GM12891 (cell line): Measurements from ENCODE around the gene ELK3. TPM values are rescaled to one million over a fixed set of nuclear protein-coding genes. Genes with fewer than 3 reads are reported as not detected.

ENCODE experiments used
- DNase-seq: peaks from one replicate; pipeline ENCODE4 v3.0.0; 2011; ENCODE audit warnings: low spot score; ENCODE audit not compliant: insufficient read length
- FAIRE-seq: peaks from 2 replicates; lab custom pipeline; 2011; peaks lifted over from hg19 to GRCh38; lab: Jason Lieb, UNC
- PAX5 ChIP-seq: IDR thresholded peaks from 2 replicates; pipeline ENCODE4 v1.6.1; 2011; ENCODE audit warnings: low read length, moderate library complexity, mild to moderate bottlenecking; ENCODE audit not compliant: insufficient read depth, severe bottlenecking
- POLR2A ChIP-seq: IDR thresholded peaks from 2 replicates; pipeline ENCODE4 v1.6.1; 2011; ENCODE audit warnings: low read depth, low read length, control low read depth
- POLR2AphosphoS5 ChIP-seq: IDR thresholded peaks from 2 replicates; pipeline ENCODE4 v1.6.1; 2011; ENCODE audit warnings: low read depth, low read length, control low read depth
- POU2F2 ChIP-seq: IDR thresholded peaks from 2 replicates; pipeline ENCODE4 v1.6.1; 2011; ENCODE audit warnings: low read depth, mild to moderate bottlenecking, control low read depth, low read length, moderate library complexity
- SPI1 ChIP-seq: IDR thresholded peaks from 2 replicates; pipeline ENCODE4 v1.6.1; 2011; ENCODE audit warnings: low read depth, low read length, control low read depth
- TAF1 ChIP-seq: IDR thresholded peaks from 2 replicates; pipeline ENCODE4 v1.6.1; 2011; ENCODE audit warnings: low read depth, low read length, control low read depth
- polyA plus RNA-seq: library from polyadenylated mRNA; unstranded; fragments of >200 nt; gene quantifications from one replicate; pipeline ENCODE4 v1.2.1, GENCODE V29; 2012; ENCODE audit warnings: low read depth, missing spikeins, inconsistent platforms; ENCODE audit not compliant: missing spikeins

The ELK3 gene
- 0.65 TPM for polyA plus RNA-seq

DNA sequence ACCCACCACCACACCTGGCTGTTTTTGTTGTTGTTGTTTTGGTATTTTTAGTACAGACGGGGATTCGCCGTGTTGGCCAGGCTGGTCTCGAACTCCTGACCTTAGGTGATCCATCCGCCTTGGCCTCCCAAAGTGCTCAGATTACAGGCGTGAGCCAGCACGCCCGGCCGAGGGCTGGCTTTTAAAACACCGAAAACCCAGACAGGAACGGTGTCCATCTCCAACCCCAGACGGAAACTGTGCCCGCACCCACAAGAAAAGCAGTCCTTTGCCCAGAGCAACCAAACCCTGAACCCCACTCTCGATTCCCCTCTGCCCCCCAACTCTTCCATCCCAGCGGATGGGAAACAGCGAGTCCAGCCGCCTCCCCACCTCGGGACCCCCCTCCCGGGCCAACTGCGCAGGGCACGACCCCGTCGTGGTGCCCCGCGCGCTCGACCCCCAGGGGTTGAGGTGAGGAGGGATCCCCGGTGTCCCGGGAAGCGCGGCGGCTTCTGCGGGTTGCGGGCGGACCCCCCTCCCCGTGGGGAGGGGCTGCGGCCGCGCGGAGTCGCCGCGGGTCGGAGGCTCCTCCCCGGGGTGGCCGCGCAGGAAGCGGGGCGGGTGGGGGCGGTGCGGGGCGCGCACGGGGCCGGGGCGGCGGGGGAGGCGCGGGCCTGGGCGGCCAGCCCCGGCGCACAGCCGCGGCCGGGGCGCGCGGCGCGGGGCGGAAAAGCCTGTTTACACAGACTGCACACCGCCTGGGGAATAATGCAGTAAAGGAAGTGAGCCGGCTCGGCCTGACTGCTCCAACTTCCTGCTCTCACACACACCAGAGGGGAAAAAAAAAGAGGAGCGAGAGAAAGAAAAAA lies at the start of gene ELK3:
Gene ELK3, plus strand, starts transcription at position 651 of the 851 bp plus-strand sequence.
- FAIRE-seq (no peak), DNase-seq (peak; percentile 56)
- TF ChIP-seq POU2F2: no peak
- peak; percentile 42; the same call in 1 of the 2 replicates for TF ChIP-seq SPI1

DNA sequence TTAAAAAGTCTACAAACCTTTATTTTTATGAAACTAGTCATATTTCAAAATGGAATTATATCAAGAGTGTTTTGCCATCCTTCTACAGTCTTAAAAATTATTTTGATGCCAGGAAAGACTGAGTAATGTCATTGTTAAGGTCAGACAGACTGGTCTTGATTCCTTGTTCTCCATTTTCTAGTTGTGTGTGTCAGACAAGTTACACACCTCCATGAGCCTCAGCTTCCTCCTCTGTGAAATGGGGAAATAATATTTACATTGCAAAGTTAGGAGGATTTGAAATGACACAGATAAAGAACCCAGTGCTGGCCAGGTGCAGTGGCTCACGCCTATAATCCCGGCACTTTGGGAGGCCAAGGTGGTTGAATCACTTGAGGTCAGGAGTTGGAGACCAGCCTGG lies 47.4 kb upstream of the ELK3 start:
- DNase-seq: no peak
- FAIRE-seq: no peak
- TF ChIP-seq SPI1 (no peak), PAX5 (no peak), TAF1 (no peak), POU2F2 (no peak), POLR2A (no peak), POLR2AphosphoS5 (no peak)

GRCh38 chr12:96150442-96150841 lies 43.7 kb upstream of the ELK3 start:
- DNase-seq (no peak), FAIRE-seq (no peak)
- TF ChIP-seq SPI1: no peak
- TF ChIP-seq TAF1: no peak
- no peak for TF ChIP-seq POU2F2
- TF ChIP-seq PAX5: no peak
- TF ChIP-seq POLR2A: no peak
- TF ChIP-seq POLR2AphosphoS5: no peak

DNA sequence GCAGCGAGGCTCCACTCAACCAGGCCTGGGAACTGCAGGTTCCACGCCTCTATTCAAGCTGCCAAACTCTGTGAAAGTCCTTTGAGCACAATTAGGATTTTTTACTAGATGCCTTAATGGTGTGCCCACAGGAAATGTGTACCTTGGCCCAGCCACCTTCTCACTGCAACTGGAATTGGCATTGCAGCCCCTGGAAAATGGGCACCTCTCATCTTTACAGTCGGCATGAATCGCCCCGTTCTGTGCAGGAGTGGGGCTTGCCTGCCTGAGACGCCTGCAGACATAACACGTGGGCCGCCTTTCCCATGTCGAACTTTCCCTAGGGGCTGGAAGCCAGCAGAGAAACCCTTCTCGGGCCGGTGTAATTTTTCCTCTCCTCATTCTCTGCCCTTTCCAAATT lies 42.0 kb upstream of the ELK3 start:
- TF ChIP-seq POLR2A (no peak), SPI1 (no peak), PAX5 (no peak), TAF1 (no peak), POLR2AphosphoS5 (no peak), POU2F2 (no peak)
- FAIRE-seq (no peak), DNase-seq (no peak)

DNA sequence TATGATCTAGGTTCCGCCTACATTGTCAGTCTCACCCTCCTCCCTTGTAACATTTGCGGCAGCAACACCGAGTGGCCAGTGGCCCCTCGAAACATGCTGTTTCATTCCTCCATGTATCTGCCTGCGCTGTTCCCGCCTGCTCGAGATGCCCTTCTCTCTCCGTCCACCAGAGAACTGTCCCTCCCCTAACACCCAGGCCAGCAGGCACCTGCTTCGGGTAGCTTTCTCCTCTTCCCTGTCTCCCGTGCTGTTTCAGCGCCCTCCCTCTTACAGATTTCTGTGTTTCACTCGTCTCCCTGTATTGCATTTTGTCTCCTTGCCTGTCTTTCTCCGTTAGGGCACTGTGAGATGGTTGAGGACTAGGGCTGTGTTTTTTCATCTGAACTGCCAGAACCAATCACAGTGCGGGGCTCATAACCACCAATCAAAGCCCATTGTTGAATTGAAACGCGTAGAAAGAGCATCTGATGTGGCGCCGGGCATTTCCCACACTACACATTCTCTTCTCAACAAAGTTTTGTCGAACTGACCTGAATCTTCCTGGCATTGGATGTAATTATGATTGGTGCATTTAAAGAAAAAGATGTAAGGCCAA lies 40.9 kb upstream of the ELK3 start:
- FAIRE-seq (no peak), DNase-seq (no peak)
- TF ChIP-seq POLR2AphosphoS5 (no peak), PAX5 (no peak), POU2F2 (no peak), TAF1 (no peak), POLR2A (no peak), SPI1 (no peak)

GRCh38 chr12:96155181-96155580 lies 39.0 kb upstream of the ELK3 start:
- no peak for TF ChIP-seq POLR2A
- TF ChIP-seq POU2F2: no peak
- TF ChIP-seq SPI1: no peak
- no peak for TF ChIP-seq TAF1
- no peak for TF ChIP-seq PAX5
- FAIRE-seq: no peak

GRCh38 chr12:96155781-96156180 lies 38.4 kb upstream of the ELK3 start:
- FAIRE-seq (no peak), DNase-seq (no peak)
- TF ChIP-seq POLR2AphosphoS5 (no peak), PAX5 (no peak), POU2F2 (no peak)

More at GRCh38 chr12:96155181-96155580, 39.0 kb upstream of the ELK3 start:
- no peak for DNase-seq

DNA sequence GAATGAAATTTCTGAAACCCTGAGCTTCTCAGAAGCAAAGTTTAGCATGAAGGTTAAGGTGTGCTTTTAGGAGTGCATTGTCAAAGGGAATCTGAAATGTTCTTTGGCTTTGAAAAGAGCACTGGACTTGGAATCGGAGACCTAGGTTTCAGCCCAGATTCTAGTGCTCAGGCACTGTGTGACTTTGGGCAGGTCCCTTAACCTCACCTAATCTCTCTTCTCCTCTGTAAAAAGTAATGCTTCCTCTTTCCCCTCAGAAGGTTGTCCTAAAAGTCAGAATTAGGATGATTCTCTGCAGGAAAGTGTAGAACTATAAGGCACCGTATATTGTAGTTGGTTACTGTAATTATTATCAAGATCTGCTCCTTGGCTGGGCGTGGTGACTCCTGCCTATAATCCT lies 38.0 kb upstream of the ELK3 start:
- TF ChIP-seq POLR2A (no peak), POU2F2 (no peak), PAX5 (no peak), TAF1 (no peak), SPI1 (no peak)
- FAIRE-seq: no peak
- DNase-seq: no peak

- no peak for FAIRE-seq
- DNase-seq: no peak
- no peak for TF ChIP-seq TAF1
- TF ChIP-seq POLR2A: no peak
- TF ChIP-seq PAX5: no peak
- TF ChIP-seq SPI1: no peak
- no peak for TF ChIP-seq POU2F2
- no peak for TF ChIP-seq POLR2AphosphoS5
Measured at GRCh38 chr12:96157427-96157826, 36.7 kb upstream of the ELK3 start.

DNA sequence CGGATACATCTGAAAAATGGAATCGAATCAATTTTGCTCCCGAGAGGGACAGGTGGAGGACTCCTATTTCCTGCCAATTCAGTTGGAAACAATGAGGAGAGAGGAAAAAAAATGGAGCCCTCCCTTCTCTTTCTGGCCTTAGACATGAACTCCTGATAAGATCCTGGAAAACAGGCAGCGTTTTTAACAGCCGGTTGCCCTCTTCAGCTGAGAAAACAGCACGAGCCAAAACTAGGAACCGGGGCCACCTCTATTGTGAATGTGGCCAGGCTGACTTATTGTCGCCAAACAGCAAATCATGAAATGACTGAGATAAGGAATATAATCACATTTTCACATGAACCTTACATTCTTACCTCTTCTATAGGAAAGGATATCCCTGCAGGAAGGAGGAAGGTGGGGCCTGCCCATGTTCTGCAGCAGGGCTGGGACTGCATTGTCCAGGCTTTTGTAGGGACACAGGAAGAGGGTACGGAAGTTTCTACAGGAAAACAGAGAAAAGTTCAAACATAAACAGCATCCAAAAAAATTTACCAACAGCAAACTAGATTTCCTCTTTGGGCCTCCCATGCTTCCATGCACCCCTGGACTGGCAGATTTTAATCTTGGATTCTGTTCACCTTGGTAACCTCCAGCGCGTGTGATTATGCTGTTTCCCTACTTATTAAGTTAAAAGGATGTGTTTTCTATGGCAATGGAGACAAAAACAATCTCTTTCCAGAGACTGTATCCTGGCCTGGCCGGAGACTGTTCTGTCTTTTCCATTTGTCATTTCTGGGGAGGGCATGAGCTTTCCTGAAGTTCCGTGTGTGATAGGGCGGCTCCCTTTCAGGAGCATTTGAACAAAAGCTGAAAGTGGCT lies 29.0 kb upstream of the ELK3 start:
- DNase-seq (no peak), FAIRE-seq (no peak)
- no peak for TF ChIP-seq SPI1
- TF ChIP-seq PAX5: no peak
- no peak for TF ChIP-seq TAF1
- no peak for TF ChIP-seq POLR2AphosphoS5
